ENCODE measurements around the gene ALDH1L2.

- no peak for TF ChIP-seq CTCF (IDR thresholded peaks at IDR 0.05)
- no peak for TF ChIP-seq POLR2A (IDR thresholded peaks at IDR 0.05)
Measured at GRCh38 chr12:105104762-105105161, 20.5 kb upstream of the ALDH1L2 start.
